Dedifferentiated amniotic fluid mesenchymal stem cell (primary cell): ENCODE data around the gene APC2.
"Not testable (repeated sequence)": the region's sequence is repeated elsewhere in the genome, so short reads cannot be mapped to it uniquely, and the experiment has no call there.

Experiments
- DNase-seq: peaks from one replicate; pipeline ENCODE4 v3.0.0-alpha.2; 2016; ENCODE audit errors: extremely low spot score

The APC2 gene

DNA sequence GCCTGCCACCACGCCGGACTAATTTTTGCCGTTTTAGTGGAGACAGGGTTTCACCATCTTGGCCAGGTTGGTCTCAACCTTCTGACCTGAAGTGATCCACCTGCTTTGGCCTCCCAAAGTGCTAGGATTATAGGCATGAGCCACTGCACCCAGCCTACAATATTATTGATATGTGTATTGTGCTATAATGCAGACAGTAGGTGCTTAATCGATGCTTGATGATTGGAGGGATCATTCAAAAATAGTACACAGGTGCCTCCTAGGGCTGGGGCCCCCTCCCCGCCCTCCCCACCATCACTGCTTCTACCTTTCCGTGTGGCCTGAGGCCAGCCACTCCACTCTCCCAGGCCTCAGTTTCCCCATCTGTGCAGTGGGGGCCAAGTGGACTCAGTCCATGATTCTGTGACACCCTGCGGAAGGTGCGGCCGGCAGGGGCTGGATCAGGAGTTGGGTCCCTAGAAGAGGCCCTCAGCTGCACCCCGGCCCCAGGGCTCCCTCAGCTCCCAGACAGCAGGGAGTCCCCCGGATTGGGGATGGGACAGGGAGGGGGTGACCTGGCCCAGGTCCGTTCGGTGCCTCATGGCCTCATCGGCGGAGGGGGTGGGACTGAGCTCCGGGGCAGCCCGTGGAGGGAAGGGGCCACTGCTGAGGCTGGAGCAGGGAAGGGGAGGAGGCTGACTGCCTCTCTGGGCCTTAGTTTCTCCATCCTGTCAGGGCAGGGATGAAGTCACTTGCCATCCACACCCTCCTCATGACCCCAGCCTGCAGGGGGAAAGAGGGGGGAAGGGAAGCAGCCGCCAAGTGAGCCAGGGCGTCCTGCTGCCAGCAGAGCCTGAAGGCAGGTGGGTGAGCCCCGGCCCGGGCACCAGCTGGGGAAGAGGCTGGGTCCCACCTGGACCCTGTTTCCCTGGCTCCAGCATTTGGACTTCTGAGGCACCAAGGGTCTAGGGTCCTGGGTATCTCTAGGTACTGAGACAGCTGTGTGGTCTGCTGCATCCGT lies 61.7 kb downstream of the APC2 start:
- DNase-seq: no peak

DNA sequence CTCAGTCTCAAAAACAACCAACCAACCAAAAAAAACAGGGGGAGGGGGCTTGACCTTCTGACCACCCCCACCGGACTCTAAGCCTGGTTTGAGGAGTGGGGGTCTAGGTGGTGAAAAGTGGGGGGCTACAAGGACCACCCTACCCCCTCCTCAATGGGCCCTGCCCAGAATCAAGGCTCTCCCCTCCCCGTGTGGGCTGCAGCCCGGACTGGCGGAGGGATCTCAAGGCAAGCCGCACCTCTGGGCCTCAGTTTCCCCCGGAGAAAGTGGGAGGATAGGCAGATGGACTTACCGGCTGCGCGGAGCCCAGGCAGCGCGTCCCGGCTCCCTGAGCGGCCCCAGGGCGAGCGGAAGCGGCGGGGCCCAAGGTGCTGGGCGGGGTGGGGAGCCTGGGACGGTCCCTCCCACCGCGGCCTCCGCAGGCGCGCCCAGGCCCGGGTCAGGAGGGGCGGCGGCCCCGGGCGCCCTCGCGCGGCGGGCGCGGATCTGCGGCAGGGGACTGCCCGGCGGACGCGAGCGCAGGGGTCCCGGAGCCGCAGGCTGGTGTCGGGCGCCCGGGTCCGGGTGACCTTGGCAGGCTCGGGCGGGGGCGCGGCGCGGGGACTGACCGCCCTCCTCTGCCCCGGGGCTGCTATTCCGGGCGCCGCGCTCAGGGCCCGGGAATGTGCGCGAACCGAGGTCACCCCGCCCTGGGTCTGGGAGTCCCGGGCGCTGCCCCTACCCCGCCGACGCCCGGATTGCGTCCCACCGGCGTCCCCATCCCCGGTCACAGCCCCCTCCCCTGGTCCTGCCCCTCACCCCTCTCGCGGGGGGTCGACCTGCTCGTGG lies 63.0 kb downstream of the APC2 start, which contains the start of gene ADAMTSL5:
TSS of gene ADAMTSL5 (minus strand) at position 349 of the 828 bp plus-strand sequence. CDS start 2,076 bp downstream, outside the sequence.
- DNase-seq: peak; percentile 18

DNA sequence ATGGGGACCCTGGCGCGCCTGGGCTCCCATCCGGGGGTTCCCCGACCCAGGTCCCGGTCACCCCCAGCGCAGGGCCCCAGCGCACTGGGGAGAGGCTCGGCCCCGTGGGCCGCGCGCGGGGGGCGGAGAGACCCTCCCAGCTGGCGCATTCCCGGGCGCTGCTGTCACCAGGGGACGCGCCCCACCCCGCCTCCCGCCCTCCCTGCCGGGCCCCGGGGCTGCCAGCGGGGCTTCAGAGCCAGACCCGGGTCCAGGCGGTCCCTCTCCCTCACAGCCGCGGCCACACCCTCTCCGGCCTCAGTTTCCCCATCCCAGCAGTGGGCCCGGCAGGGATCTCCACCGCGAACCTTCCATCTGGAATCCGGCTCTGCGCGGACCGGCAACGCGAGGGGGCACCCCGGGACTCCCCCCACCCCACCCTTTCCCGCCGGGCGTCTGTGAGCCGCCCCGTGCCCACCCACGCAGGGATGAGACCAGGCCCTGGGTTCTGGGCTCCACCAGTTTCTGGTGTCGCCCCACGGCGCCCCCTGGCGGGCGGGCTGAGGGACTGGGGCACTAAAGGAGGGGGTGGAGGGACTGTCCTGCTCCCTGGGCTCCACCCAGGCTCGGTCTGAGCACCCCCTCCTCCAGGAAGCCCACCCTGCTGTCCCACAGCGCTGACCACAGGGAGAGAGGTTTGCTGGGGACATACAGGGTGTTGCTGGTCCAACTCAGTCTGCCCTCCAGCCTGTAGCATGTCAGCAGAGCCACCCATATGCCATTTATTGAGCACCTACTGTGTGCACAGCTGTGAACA lies 63.8 kb downstream of the APC2 start:
- DNase-seq: peak; percentile 55

DNA sequence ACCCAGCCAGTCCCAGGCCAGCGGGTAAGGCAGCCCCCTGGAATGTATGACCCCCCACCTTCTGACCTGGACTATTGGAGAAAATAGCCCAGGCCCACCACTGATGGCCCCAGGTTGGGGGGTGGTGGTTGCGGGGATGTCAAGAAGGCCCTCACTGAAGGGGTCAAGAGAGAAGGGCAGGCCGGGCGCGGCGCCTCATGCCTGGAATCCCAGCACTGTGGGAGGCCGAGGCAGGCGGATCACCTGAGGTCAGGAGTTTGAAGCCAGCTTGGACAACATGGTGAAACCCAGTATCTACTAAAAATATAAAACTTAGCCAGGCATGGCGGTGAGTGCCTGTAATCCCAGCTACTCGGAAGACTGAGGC lies 64.4 kb downstream of the APC2 start:
- DNase-seq: no peak

DNA sequence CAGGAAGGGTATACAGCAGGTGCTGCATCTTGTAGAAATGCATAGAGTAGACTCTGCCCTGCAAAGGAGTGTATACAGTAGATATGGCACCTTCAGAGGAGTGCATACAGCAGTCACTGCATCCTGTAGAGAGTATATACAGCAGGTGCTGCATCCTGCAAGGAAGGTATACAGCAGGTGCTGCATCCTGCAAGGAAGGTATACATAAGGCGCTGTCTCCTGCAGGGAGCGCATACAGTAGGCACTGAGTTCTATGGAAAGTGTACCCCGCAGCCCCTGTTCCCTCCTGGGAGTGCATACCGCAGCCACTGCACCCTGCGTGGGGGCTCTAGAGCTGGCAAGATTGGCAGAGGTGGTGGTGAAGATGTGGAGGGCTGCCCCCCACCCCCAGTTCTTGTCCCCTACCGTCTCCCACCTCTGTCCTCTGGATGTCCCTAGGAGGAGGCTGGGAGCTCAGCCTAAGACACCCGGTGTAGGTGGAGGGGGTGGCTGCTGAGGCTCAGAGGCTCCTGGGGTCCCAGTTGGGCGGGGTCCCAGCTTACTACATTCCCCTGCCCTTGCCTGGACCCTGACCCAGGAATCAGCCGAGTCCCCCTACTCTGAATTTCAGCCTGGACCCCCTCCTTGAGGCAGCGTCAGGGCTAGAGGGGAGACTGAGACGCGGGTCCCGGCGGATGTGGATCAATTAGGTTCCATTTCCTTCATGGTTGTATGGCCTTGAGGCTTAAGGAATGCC lies 65.2 kb downstream of the APC2 start:
- no peak for DNase-seq

DNA sequence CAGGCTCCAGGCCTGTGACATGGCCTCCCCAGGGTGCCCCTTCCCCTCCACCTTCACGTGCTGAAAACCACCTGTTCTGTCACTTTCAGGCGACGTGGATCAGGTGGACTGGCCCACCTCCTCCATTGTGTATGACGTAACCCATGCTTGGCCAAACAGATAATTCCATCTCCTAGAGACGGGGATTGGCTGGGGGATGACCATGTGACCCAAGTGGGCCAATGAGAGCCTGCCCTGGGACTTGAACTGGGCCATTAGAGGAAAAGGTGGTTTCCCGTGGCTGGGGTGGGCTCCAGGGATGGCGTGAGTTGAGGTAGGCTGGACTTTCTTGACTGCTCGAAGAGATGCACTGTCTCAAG lies 66.5 kb downstream of the APC2 start:
- no peak for DNase-seq

DNA sequence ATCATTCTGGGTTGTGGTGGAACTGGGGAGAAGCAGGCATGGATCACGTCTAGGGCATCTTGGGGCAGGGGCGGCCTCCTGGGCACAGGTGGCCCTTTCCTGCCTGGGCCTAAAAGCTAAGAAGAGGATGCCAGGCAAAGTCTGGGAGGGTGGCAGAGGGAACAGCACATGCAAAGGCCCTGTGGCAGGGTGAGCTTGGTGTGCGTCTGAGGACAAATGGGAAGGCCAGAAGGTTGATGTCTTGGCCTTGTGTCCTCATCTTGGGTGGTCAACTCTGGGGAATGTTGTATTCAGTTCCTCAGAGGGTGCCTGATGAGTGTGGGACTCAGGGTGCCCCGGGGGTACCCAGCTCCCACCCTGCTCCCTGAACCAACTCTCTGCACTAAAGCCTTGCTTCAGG lies 68.5 kb downstream of the APC2 start:
- DNase-seq: no peak

DNA sequence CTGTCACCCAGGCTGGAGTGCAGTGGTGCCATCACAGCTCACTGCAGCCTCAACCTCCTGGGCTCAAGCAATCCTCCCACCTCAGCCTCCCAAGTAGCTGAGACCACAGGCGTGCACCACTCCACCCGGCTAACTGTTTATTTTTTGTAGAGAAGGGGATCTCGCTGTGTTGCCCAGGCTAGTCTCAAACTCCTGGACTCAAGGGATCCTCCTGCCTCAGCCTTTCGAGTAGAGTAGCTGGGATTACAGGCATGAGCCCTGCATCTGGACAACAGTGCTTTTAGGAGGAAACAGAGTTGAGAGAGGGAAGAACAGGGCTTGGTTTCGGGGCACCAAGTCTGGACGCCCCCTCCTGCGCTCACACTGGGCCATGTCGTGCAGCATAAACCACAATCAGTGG lies 69.9 kb downstream of the APC2 start:
- not testable (repeated sequence) for DNase-seq

DNA sequence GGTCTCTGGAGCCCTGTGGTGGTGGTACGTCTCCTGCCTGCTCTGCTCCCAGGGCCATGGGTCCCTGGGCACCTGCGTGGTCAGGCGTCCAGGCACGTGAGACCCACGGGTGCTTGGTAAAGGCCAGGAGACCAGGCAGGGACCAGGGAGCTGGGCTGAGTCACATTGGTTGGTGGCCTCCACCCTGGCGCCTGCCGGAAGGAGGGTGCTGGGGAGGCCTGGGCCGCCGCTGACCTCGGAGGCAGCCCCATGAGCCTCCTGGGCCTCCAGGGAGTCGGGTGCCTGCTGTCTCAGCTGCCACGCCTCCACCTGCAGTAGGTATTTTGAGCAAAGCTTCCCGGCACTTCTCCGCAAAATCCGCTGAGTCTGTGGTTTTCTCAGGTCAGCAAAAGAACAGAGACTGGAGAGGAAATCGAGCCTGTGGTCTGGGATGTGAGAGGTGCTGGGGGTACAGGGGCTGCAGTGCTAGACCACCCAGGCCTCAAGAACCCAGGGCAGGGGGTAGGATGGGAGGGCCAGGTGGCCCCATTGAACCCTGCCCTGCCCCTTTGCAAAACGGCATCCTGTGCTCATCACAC lies 70.4 kb downstream of the APC2 start:
- no peak for DNase-seq

DNA sequence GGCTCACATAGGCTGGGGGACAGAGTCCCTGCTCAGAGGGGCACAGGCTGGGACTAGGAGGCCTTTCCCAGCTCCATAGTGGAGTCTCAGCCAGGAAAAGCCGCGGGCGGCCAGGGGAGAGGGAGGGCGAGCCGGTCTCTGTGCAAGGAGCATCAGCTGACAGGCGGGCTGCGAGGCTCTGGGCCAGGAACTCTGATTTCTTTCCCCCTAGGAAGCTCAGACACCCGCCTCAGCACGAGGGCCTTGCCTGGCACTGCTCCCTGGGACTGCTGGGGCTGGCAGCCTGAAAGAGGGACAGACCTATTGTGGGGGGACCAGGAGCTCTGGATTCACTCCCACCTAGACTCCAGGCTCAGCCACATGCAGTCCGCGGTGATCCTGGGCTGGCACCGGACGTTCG lies 71.7 kb downstream of the APC2 start:
- no peak for DNase-seq

DNA sequence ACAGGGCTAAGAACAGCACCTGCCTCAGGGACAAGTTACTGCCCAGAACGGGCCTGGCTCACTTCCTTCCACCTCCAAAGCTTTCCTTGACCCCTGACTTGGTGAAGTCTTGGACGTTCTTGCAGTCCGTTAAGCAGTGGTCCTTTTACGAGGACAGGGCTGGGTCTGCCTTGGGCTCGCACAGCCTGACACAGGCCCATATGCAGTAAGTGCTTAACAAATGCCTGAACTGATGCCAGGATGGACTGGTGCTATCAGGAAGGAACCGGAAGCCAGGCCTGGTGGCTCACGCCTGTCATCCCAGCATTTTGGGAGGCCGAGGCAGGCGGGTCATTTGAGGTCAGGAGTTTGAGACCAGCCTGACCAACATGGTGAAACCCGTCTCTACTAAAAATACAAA lies 72.1 kb downstream of the APC2 start:
- DNase-seq: no peak

DNA sequence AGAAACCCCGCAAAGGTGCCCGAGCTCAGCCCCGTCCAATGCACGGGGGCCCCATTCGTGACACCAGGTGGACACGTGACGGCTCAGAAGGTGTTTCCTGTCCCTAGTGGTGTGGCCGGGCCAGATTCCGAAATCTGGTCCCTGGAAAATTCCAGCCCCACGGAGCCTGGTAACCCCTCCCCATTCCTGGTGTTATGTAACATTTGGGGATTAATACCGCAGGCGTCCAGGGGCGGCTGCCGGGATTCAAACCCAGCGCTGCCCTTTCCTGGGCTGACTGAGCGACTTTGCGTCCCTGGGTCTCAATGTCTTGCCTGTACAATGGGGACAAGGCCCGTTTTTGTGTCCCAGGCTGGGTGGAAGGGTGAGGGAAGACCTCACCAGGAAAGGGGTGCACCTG lies 72.9 kb downstream of the APC2 start:
- DNase-seq: no peak
